GM12873 (cell line): ENCODE measurements around the gene SKAP1.

Source experiments
- CTCF ChIP-seq: IDR thresholded peaks from 2 replicates; pipeline ENCODE4 v1.5.1; 2012; ENCODE audit warnings: low read depth, mild to moderate bottlenecking, moderate library complexity, low read length, control low read depth; ENCODE audit not compliant: insufficient read depth; ENCODE audit errors: missing control alignments

The SKAP1 gene

DNA sequence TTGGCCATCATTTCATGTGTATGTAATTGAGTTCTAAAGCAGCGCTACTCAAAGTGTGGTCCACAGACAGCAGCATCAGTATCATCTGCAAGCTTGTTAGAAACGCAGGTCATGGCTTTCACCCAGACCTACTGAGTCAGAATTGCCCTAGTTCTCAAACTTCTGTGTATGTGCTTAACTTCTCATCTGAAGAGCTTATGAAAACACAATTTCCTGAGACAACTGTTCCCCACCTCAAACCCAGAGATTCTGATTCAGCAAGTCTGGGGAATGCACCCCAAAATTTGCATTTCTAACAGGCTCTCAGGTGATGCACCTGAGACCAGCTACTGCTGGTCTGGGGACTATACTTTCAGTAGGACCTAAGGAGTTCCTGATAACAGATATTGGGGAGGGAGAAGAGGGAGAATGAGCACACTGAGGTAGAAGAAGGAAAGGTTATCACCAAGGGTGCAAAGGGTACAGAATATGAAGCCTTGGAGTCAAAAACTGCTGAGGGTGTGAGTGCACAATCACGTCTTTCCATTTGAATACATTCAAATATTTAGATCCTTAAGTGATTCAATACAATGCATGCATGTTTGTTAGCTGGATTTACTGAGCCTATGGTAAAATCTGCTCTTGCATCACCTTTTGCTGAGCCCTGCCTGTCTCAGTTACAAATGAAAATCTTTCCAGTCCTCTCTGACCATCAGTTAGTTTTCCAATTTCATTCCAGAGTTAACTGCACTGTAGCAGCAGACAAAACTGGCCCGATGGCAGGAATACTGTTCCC is 29.2 kb upstream of the SKAP1 start:
- no peak for TF ChIP-seq CTCF

DNA sequence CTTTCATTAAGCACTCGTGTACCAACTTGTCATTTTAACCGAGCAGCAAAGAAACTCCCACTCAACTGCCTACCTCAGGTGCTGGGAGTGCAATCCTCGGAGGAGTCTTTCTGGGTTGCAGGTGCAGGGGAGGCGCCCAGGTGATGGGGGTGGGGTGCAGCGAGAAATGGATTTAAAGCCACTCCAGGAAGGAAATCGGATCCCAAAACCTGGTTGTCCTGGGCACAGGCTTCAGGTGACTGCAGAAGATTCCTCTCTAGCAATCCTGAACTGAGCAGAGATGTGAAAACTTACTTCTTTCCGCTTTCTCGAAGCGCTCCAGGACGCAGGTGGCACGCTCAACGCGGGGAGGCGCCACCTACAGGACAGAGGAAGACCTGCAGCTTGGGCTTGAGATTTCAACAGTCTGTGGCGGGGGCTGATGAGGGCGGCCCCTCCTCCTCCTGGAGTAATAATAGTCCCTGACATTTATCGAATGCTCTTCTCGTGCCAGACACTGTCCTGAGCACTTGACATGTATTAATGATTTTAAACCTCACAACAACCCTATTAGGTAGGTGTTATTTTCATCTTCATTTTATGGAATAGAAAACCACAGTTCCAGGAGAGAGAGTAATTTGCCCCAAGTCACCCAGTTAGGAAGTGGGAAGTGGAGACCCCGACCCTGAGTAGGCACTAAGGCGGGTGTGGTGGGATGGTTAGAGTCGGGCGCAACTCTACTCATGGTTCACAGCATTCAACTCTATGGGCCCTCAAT is 27.2 kb upstream of the SKAP1 start:
- TF ChIP-seq CTCF = peak; percentile 98

GRCh38 chr17:48456589-48456988 is 26.6 kb upstream of the SKAP1 start:
- no peak for TF ChIP-seq CTCF

- TF ChIP-seq CTCF = no peak
Measured at GRCh38 chr17:48455791-48456190, 25.8 kb upstream of the SKAP1 start.

GRCh38 chr17:48453447-48453846 is 23.4 kb upstream of the SKAP1 start:
- TF ChIP-seq CTCF = no peak

- no peak for TF ChIP-seq CTCF
Measured at GRCh38 chr17:48451489-48451888, 21.5 kb upstream of the SKAP1 start.

GRCh38 chr17:48445248-48445620 is 15.2 kb upstream of the SKAP1 start:
- no peak for TF ChIP-seq CTCF
